ENCODE data around the gene PLEKHG4.

Gene PLEKHG4

DNA sequence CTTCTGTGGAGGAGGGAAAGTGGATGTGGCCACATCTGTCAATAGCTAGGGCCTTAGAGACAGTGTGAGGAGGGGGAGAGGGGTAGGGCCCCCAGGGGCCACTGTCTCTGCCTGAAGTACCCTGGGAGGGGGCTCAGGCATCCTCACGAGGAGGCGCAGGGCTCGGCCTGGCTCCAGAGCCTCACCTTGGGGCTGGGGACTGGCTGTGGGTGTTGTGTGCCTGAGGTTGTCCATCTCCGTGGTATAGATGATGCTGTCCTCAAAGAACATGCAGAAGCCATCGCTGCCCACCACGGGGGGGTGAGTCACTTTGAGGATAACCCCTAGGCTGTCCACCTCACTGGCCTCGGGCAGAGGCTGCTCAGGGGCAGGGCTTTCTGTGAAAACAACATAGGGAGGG is 12.1 kb downstream of the PLEKHG4 start:
- no peak overlapping the region for H3K27ac ChIP-seq
- no peaks in the 10 kb centered on the region for H3K27me3 ChIP-seq (ENCODE audit: insufficient read depth, low read depth, severe bottlenecking)
- no peak overlapping the region for H3K4me3 ChIP-seq (ENCODE audit: low read depth, low read length)
- peaks cover 16% of the 10 kb centered on the region for H3K36me3 ChIP-seq
- no peaks in the 10 kb centered on the region for H3K9me3 ChIP-seq (ENCODE audit: severe bottlenecking)
- DNase-seq: no peak
- TF ChIP-seq, protein P1, sequence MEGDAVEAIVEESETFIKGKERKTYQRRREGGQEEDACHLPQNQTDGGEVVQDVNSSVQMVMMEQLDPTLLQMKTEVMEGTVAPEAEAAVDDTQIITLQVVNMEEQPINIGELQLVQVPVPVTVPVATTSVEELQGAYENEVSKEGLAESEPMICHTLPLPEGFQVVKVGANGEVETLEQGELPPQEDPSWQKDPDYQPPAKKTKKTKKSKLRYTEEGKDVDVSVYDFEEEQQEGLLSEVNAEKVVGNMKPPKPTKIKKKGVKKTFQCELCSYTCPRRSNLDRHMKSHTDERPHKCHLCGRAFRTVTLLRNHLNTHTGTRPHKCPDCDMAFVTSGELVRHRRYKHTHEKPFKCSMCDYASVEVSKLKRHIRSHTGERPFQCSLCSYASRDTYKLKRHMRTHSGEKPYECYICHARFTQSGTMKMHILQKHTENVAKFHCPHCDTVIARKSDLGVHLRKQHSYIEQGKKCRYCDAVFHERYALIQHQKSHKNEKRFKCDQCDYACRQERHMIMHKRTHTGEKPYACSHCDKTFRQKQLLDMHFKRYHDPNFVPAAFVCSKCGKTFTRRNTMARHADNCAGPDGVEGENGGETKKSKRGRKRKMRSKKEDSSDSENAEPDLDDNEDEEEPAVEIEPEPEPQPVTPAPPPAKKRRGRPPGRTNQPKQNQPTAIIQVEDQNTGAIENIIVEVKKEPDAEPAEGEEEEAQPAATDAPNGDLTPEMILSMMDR (IDR thresholded peaks at IDR 0.05; ENCODE audit: low read depth, low read length): no peak

- no peak overlapping the region for H3K4me3 ChIP-seq (ENCODE audit: low read depth, low read length)
- H3K9me3 ChIP-seq (ENCODE audit: severe bottlenecking): no peaks in the 10 kb centered on the region
- H3K36me3 ChIP-seq: no peaks in the 10 kb centered on the region
- H3K27me3 ChIP-seq (ENCODE audit: insufficient read depth, low read depth, severe bottlenecking): no peaks in the 10 kb centered on the region
- no peak overlapping the region for H3K27ac ChIP-seq
- DNase-seq: no peak
- TF ChIP-seq, protein P1 (IDR thresholded peaks at IDR 0.05; ENCODE audit: low read depth, low read length): no peak
Observed at GRCh38 chr16:67294171-67294757, 14.9 kb downstream of the PLEKHG4 start.

DNA sequence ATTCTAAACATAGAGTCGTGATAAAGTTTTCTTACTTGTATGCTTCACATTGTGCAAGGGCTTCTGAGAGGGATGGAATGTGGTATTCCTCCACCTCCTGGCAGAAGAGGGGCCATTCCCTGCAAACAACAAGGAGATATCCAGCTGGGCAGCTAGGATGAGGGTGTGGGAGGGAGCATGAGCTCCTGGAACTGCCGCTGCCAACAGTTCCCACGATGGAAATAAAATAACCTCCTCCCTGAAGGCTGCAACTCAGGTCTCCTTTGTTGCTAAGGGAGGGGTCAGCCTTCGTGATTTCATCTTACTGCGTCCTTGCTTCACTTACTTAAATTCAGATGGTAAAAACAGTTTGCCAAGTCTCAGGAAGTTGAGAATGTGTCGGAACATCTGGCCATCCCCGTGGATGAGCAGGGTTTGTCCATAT is 15.6 kb downstream of the PLEKHG4 start:
- Histone ChIP-seq H3K27ac (no peak overlapping the region), H3K36me3 (no peaks in the 10 kb centered on the region), H3K9me3 (ENCODE audit: severe bottlenecking) (no peaks in the 10 kb centered on the region), H3K27me3 (ENCODE audit: insufficient read depth, low read depth, severe bottlenecking) (no peaks in the 10 kb centered on the region), H3K4me3 (ENCODE audit: low read depth, low read length) (no peak overlapping the region)
- no peak for DNase-seq
- TF ChIP-seq, protein P1 (IDR thresholded peaks at IDR 0.05; ENCODE audit: low read depth, low read length): no peak

- no peak for DNase-seq
- TF ChIP-seq, protein P1 (IDR thresholded peaks at IDR 0.05; ENCODE audit: low read depth, low read length): no peak
- Histone ChIP-seq H3K9me3 (ENCODE audit: severe bottlenecking) (no peaks in the 10 kb centered on the region), H3K36me3 (no peaks in the 10 kb centered on the region), H3K27ac (no peak overlapping the region), H3K27me3 (ENCODE audit: insufficient read depth, low read depth, severe bottlenecking) (no peaks in the 10 kb centered on the region), H3K4me3 (ENCODE audit: low read depth, low read length) (no peak overlapping the region)
Observed at GRCh38 chr16:67296420-67296819, 17.1 kb downstream of the PLEKHG4 start.

DNA sequence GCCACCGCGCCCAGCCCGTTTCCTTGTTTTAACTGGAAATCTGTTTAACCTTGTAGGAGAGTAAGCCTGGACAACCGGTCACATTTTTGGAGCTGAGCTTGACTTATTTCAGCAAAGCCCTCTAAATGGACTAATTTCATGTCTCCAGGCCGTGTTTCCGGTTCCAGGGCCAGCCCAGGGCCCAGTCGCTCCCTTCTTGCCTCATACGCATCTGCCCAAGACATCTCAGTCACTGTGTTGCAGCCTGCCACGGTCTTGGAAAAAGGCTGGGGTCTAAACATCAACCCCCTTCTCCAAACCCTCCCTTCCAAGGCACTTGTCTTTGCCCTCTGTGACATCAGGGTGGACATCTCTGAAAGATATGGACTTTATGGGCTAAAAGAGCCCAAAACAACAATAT is 18.9 kb downstream of the PLEKHG4 start:
- H3K36me3 ChIP-seq: no peaks in the 10 kb centered on the region
- H3K27ac ChIP-seq: no peak overlapping the region
- H3K27me3 ChIP-seq (ENCODE audit: insufficient read depth, low read depth, severe bottlenecking): no peaks in the 10 kb centered on the region
- H3K9me3 ChIP-seq (ENCODE audit: severe bottlenecking): no peaks in the 10 kb centered on the region
- TF ChIP-seq, protein P1 (IDR thresholded peaks at IDR 0.05; ENCODE audit: low read depth, low read length): no peak
- DNase-seq: no peak
- no peak overlapping the region for H3K4me3 ChIP-seq (ENCODE audit: low read depth, low read length)

DNA sequence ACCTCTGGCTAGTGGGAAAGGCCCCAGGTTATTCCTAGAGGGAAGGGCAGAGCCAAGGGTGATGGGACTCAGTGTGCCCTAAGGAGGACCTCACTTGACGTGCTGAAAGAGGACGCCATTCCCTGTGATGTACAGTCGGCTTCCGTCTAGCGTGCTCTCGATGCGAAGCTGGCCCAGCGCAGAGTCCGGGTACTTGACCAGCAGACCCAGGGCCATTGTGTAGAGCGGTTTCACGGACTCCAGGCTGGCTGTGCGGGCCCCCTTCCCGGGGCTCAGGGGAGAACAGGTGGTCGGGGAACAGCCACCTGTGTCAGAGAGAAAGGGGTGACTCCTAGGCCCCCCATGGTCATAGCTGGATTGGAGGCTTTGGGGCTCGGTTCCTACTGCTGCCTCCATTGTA is 19.9 kb downstream of the PLEKHG4 start:
- H3K27ac ChIP-seq: no peak overlapping the region
- no peaks in the 10 kb centered on the region for H3K36me3 ChIP-seq
- no peaks in the 10 kb centered on the region for H3K27me3 ChIP-seq (ENCODE audit: insufficient read depth, low read depth, severe bottlenecking)
- no peaks in the 10 kb centered on the region for H3K9me3 ChIP-seq (ENCODE audit: severe bottlenecking)
- DNase-seq: no peak
- no peak overlapping the region for H3K4me3 ChIP-seq (ENCODE audit: low read depth, low read length)
- TF ChIP-seq, protein P1 (IDR thresholded peaks at IDR 0.05; ENCODE audit: low read depth, low read length): no peak

All from WERI-Rb-1 (cell line).